LNCaP clone FGC (cell line): ENCODE results near the gene L3MBTL2.

Experiments
- DNase-seq: peaks from one replicate; pipeline ENCODE4 v3.0.0-alpha.2; 2011; ENCODE audit warnings: low read depth
- H3K4me3 ChIP-seq: 2 replicates; pipeline ENCODE4 v1.5.1; 2011; ENCODE audit warnings: mild to moderate bottlenecking, low read depth, low read length, control low read depth
- CTCF ChIP-seq: IDR thresholded peaks from 2 replicates; pipeline ENCODE4 v1.5.1; 2012; ENCODE audit warnings: mild to moderate bottlenecking; ENCODE audit not compliant: control insufficient read depth, insufficient read depth; ENCODE audit errors: extremely low read depth

The L3MBTL2 gene

GRCh38 chr22:41206719-41207118 is 1.6 kb downstream of the L3MBTL2 start:
- no peak for DNase-seq
- TF ChIP-seq CTCF: no peak
- H3K4me3 ChIP-seq: no peak overlapping the region

- TF ChIP-seq CTCF: no peak
- no peak for DNase-seq
- no peak overlapping the region for H3K4me3 ChIP-seq
Measured at GRCh38 chr22:41215409-41215808, 10.3 kb downstream of the L3MBTL2 start.

- TF ChIP-seq CTCF: no peak
- DNase-seq: no peak
- no peak overlapping the region for H3K4me3 ChIP-seq
Measured at GRCh38 chr22:41215926-41216325, 10.8 kb downstream of the L3MBTL2 start.

- no peak for DNase-seq
- H3K4me3 ChIP-seq: no peak overlapping the region
- TF ChIP-seq CTCF: no peak
Measured at GRCh38 chr22:41216984-41217383, 11.9 kb downstream of the L3MBTL2 start.

GRCh38 chr22:41217553-41218157 is 12.5 kb downstream of the L3MBTL2 start:
- no peak for DNase-seq
- no peak for TF ChIP-seq CTCF
- no peak overlapping the region for H3K4me3 ChIP-seq

GRCh38 chr22:41222846-41223507 is 17.9 kb downstream of the L3MBTL2 start:
- H3K4me3 ChIP-seq: no peak overlapping the region

More at GRCh38 chr22:41222846-41223507, 17.9 kb downstream of the L3MBTL2 start:
- no peak for TF ChIP-seq CTCF
- no peak for DNase-seq
